Ishikawa (cell line): ENCODE measurements around the gene ELFN1.
A peak's percentile ranks its signal among the peaks of the same experiment; 100 is the strongest.

Experiments
- CEBPB ChIP-seq: IDR thresholded peaks from 2 replicates; pipeline ENCODE4 v1.6.1; 2012
- CREB1 ChIP-seq: IDR thresholded peaks from 2 replicates; pipeline ENCODE4 v1.6.1; 2012; ENCODE audit warnings: low read depth
- EGR1 ChIP-seq: IDR thresholded peaks from 2 replicates; pipeline ENCODE4 v1.6.1; 2012
- EP300 ChIP-seq: IDR thresholded peaks from 2 replicates; pipeline ENCODE4 v1.6.1; 2012; ENCODE audit warnings: borderline replicate concordance
- FOXM1 ChIP-seq: IDR thresholded peaks from 2 replicates; pipeline ENCODE4 v1.6.1; 2012; ENCODE audit warnings: low read depth, borderline replicate concordance
- MAX ChIP-seq: IDR thresholded peaks from 2 replicates; pipeline ENCODE4 v1.6.1; 2012
- NFIC ChIP-seq: IDR thresholded peaks from 2 replicates; pipeline ENCODE4 v1.6.1; 2012
- RAD21 ChIP-seq: IDR thresholded peaks from 2 replicates; pipeline ENCODE4 v1.6.1; 2012; ENCODE audit warnings: low read depth
- REST ChIP-seq: IDR thresholded peaks from 2 replicates; pipeline ENCODE4 v1.6.1; 2012; ENCODE audit warnings: low read depth, mild to moderate bottlenecking
- TAF1 ChIP-seq: IDR thresholded peaks from 2 replicates; pipeline ENCODE4 v1.6.1; 2012; ENCODE audit warnings: low read depth, mild to moderate bottlenecking
- TCF12 ChIP-seq: IDR thresholded peaks from 2 replicates; pipeline ENCODE4 v1.6.1; 2012; ENCODE audit warnings: low read depth
- TEAD4 ChIP-seq: IDR thresholded peaks from 2 replicates; pipeline ENCODE4 v1.6.1; 2012
- USF1 ChIP-seq: IDR thresholded peaks from 2 replicates; pipeline ENCODE4 v1.6.1; 2012
- YY1 ChIP-seq: IDR thresholded peaks from 2 replicates; pipeline ENCODE4 v1.6.1; 2012; ENCODE audit warnings: low read depth
- ZBTB7A ChIP-seq: IDR thresholded peaks from 2 replicates; pipeline ENCODE4 v1.6.1; 2012; ENCODE audit warnings: low read depth

Gene ELFN1

GRCh38 chr7:1715671-1716074 is 45.6 kb downstream of the ELFN1 start:
- TF ChIP-seq CREB1 (no peak), TEAD4 (no peak), EP300 (no peak), CEBPB (no peak), TAF1 (no peak), MAX (no peak), RAD21 (no peak), REST (no peak), FOXM1 (no peak), ZBTB7A (no peak), USF1 (no peak), NFIC (no peak), YY1 (no peak), TCF12 (no peak), EGR1 (no peak)

- TF ChIP-seq TAF1 (no peak), TCF12 (no peak), CREB1 (no peak), EP300 (no peak), EGR1 (no peak), REST (no peak), USF1 (peak; percentile 80), NFIC (no peak)
Measured at GRCh38 chr7:1716263-1717094, 46.4 kb downstream of the ELFN1 start.

GRCh38 chr7:1717095-1717483 is 47.0 kb downstream of the ELFN1 start:
- TF ChIP-seq FOXM1 (no peak), CREB1 (no peak), REST (no peak), CEBPB (no peak), RAD21 (no peak), TAF1 (no peak), EGR1 (no peak), MAX (no peak), TEAD4 (no peak), ZBTB7A (no peak), USF1 (no peak), EP300 (no peak)
